Right atrium auricular region (tissue), 2 donors: Measurements from ENCODE around the gene UBAP1. TPM values are rescaled to one million over a fixed set of nuclear protein-coding genes. Genes with fewer than 3 reads are reported as not detected.

Source experiments
- DNase-seq: peaks from one replicate; pipeline ENCODE4 v3.0.0-alpha.2; 2019; ENCODE audit warnings: low spot score
- H3K27ac ChIP-seq, 2 donors: fragments of 200-600 bp; sonication (generic); 1 replicate in 1 of 2; 2 replicates in 1 of 2; pipeline ENCODE4 v1.5.1; 2016 to 2019
- H3K27me3 ChIP-seq, 2 donors: fragments of 200-600 bp; sonication (generic); one replicate each; pipeline versions ENCODE4 v1.5.1 to v1.6.0; 2017 to 2019
- H3K36me3 ChIP-seq: fragments of 200-600 bp; sonication (generic); one replicate; pipeline ENCODE4 v1.5.1; 2016
- H3K4me1 ChIP-seq, 2 donors: fragments of 200-600 bp; sonication (generic); one replicate each; pipeline versions ENCODE4 v1.5.1 to v1.6.0; 2017 to 2019
- H3K4me3 ChIP-seq, 2 donors: fragments of 200-600 bp; sonication (generic); 1 replicate in 1 of 2; 2 replicates in 1 of 2; pipeline ENCODE4 v1.5.1; 2017 to 2019; ENCODE audit warnings: mild to moderate bottlenecking in 1 of 2, moderate library complexity in 1 of 2
- H3K9me3 ChIP-seq, 2 donors: fragments of 200-600 bp; sonication (generic); one replicate each; pipeline ENCODE4 v1.5.1; 2019
- CTCF ChIP-seq, 2 donors: fragments of 200-600 bp; sonication (generic); IDR thresholded peaks; one replicate each; pipeline ENCODE4 v1.5.1; 2019; ENCODE audit warnings: antibody characterized with exemption in 2 of 2
- total RNA-seq, 2 donors: library from RNA; depleted of rRNA; stranded (reverse); fragments of >200 nt; gene quantifications; one replicate each; pipeline ENCODE4 v1.1.0, GENCODE V29; 2016

UBAP1 gene
- total RNA-seq, 2 donors from 2014 or later: 39.4 to 46.4 TPM

DNA sequence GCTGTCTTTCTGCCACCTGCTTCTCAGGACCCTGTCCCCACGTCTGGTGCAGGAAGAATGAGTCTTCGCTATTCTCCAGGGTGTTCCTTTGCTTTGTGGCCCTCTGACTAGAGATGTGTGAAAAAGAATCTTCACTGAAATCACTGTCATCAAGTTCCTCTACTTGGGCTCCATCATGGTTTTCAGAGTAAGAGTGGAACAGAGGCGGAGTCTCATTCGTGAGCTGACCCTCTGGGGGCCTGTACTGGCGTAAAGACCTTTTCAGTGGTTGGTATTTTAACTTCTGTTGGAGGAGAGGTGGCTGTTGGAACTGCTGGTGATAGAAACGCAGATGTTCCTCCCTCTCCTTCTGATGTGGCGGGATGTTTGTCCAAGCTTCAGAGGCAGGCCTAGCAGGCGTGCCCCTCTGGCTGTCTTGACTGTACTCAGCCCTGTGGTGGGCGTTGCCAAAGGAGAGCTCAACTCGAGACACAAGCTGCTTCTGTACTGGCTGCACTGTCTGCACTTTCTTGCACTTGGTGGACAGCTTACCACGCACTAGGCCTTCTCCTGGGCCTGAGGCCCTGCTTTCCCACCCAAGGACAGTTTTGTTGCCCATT lies 78.2 kb downstream of the UBAP1 start:
- H3K27me3 ChIP-seq: no peaks in the 10 kb centered on the region
- TF ChIP-seq CTCF (IDR thresholded peaks at IDR 0.05): no peak
- H3K9me3 ChIP-seq: no peaks in the 10 kb centered on the region
- peaks cover 0 to 65% of the 10 kb centered on the region in 2 donors for H3K4me1 ChIP-seq
- H3K36me3 ChIP-seq: peaks cover 2% of the 10 kb centered on the region
- H3K4me3 ChIP-seq: no peak overlapping the region
- no peak for DNase-seq
- peak overlapping the region in 1 of 2 donors; percentile 7 for H3K27ac ChIP-seq

- H3K27ac ChIP-seq: no peak overlapping the region
- H3K27me3 ChIP-seq: no peaks in the 10 kb centered on the region
- no peak for DNase-seq
- H3K4me3 ChIP-seq: no peak overlapping the region
- H3K4me1 ChIP-seq: peaks cover 0 to 43% of the 10 kb centered on the region in 2 donors
- no peaks in the 10 kb centered on the region for H3K36me3 ChIP-seq
- no peak for TF ChIP-seq CTCF (IDR thresholded peaks at IDR 0.05)
- H3K9me3 ChIP-seq: no peaks in the 10 kb centered on the region
These were observed 80.5 kb downstream of the UBAP1 start for GRCh38 chr9:34259315-34259714.

GRCh38 chr9:34262971-34263370 lies 84.1 kb downstream of the UBAP1 start:
- H3K9me3 ChIP-seq: no peaks in the 10 kb centered on the region
- TF ChIP-seq CTCF (IDR thresholded peaks at IDR 0.05): no peak
- no peak overlapping the region for H3K27ac ChIP-seq

GRCh38 chr9:34267660-34268059 lies 88.8 kb downstream of the UBAP1 start:
- DNase-seq: no peak

More at GRCh38 chr9:34262971-34263370, 84.1 kb downstream of the UBAP1 start:
- no peak for DNase-seq
- no peak overlapping the region for H3K4me3 ChIP-seq
- peaks cover 0 to 14% of the 10 kb centered on the region in 2 donors for H3K4me1 ChIP-seq
- H3K27me3 ChIP-seq: no peaks in the 10 kb centered on the region
- no peaks in the 10 kb centered on the region for H3K36me3 ChIP-seq

DNA sequence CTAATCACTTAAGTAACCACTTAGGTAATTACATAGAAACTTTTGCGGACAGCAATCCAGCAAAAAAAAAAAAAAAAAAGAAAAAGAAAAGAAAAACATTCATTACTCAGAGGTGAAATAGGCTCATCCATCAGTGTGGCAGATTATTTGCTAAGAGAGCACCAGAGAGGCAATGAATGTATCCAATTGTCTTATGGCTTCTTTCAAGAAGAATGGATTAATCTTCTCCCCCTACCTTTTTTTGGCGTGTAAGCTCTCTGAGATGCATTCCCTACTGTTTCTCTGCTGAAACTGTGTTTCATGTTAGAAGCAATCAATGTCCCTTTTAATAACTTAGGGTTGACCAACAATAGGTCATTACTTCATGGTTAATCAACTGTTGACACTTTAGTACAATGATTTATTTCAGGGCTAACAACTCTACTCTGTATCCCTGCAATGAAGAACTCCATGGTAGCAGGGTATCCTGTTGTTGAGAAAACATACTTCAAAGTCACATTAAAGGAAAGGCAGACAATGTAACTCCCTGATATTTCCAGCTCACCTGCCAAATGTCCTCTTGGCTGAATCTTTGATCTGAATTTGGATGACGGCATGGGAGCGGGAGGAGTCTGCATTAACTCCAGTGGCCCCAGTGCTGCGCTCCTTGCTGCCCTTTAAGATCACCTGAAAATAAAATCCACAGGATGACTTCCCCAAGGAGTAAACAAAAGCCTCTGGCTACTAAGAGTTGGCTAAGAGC lies 92.6 kb downstream of the UBAP1 start:
- Histone ChIP-seq H3K9me3 (no peaks in the 10 kb centered on the region), H3K27me3 (no peaks in the 10 kb centered on the region), H3K4me3 (no peak overlapping the region), H3K27ac (no peak overlapping the region), H3K4me1 (no peaks in the 10 kb centered on the region), H3K36me3 (no peaks in the 10 kb centered on the region)
- no peak for DNase-seq
- TF ChIP-seq CTCF (IDR thresholded peaks at IDR 0.05): no peak

More at GRCh38 chr9:34267660-34268059, 88.8 kb downstream of the UBAP1 start:
- H3K9me3 ChIP-seq: no peaks in the 10 kb centered on the region
- H3K4me3 ChIP-seq: no peak overlapping the region
- H3K27me3 ChIP-seq: no peaks in the 10 kb centered on the region
- no peaks in the 10 kb centered on the region for H3K36me3 ChIP-seq
- H3K27ac ChIP-seq: no peak overlapping the region
- H3K4me1 ChIP-seq: no peaks in the 10 kb centered on the region
- no peak for TF ChIP-seq CTCF (IDR thresholded peaks at IDR 0.05)
